NCI-H2029 (cell line): ENCODE measurements around the gene CNN3.
A peak's percentile ranks its signal among the peaks of the same experiment; 100 is the strongest.

Experiments used
- DNase-seq: peaks from one replicate; lab custom pipeline; 2025; lab: John Stamatoyannopoulos, UW

The CNN3 gene

GRCh38 chr1:94856004-94856403 lies 70.9 kb downstream of the CNN3 start:
- DNase-seq: no peak

GRCh38 chr1:94855307-94855700 lies 71.6 kb downstream of the CNN3 start:
- peak; percentile 77 for DNase-seq

GRCh38 chr1:94854458-94855306 lies 72.2 kb downstream of the CNN3 start:
- DNase-seq: peak; percentile 89

- no peak for DNase-seq
Measured at GRCh38 chr1:94852788-94853187, 74.1 kb downstream of the CNN3 start.

- DNase-seq: no peak
Measured at GRCh38 chr1:94851571-94851970, 75.3 kb downstream of the CNN3 start.
